HG02840 (cell line): ENCODE measurements around the gene ZPR1.
"Not testable (repeated sequence)": the region's sequence is repeated elsewhere in the genome, so short reads cannot be mapped to it uniquely, and the experiment has no call there.

Experiments used
- ATAC-seq: cut with Tn5 transposase; IDR thresholded peaks from one replicate; pipeline ENCODE4 v1.9.1; 2021; ENCODE audit warnings: mild to moderate bottlenecking, moderate library complexity, moderate number of reproducible peaks; ENCODE audit not compliant: unreplicated experiment, low FRiP score

The ZPR1 gene

DNA sequence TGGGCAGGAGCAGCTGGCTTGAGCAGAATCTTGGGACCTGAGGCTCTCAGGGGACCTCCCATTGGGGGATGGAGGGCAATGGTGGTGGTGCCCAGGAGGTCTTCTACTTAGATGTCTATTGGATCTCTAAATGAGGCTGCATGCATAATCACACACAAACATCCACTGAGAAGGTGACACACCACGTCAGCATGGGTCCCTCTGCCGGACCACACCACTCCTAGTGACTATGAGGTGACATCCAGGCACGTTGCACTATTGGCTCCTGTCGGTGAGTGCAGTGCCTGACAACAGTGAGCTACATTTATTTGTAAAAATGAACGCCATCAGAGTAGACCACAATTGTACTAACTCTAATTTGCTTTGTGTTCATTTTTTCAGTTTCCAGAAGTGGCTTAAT, 37.6 kb upstream of the ZPR1 start:
- no peak for ATAC-seq

DNA sequence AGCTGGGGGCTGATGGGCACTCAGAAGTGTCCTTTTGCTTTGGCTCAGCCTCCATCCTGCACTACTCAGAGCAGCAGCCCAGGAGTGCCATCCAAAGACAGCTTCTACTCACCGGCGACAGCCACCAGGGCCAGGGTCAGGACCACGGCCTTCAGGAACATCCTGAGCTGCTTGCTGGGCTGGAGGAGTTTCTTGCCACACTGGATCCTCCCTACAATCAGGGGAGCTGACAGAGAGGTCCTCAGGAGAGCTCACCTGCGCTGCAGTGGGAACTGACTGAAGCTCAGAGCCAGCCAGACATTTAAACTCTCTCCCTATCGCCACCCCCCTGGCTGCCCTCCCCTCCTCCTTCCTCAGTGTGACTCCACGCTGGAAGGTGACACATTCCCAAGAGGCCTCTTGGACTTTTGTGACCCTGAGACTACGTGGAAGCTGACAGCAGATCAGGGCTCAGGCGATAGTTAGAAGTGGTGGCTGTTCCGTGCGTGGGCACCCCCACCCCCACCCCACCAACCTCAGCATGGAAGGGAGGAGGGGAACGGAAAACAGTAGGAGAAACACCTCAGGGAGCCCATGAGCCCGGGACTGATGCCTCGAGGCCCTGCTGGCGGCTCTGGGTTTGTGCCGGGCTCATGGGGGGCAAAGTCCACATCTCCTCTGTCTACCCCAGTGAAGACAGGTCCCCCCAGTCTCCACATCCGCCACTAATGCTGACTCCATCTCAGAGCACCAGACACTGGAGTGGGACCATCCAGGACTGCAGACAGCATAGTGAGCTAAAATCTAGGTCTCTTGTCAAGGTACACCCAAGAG, 35.4 kb upstream of the ZPR1 start, which contains the start of gene APOA4:
Gene APOA4, minus strand, starts transcription at position 274 of the 813 bp plus-strand sequence. Its CDS starts 113 bp downstream, at position 161.
- ATAC-seq: no peak

DNA sequence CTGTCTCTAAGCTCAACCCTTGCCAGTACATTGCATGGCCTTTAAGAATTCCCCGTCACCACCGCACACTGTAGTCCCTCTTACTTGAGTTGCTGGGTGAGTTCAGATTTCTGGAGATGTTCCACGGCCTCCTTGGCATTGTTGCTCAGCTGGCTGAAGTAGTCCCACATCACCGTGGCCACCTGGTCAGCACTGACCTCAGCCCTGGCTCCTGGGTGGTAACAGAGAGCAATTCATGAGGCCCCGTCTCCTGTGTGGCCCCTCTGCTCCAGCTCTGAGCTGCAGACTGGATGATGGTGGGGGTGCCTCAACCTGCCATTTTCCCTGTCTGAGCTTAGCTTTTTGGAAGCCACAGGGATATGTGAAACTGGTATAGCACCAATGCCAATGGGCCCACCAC, 34.8 kb upstream of the ZPR1 start:
- ATAC-seq: no peak

DNA sequence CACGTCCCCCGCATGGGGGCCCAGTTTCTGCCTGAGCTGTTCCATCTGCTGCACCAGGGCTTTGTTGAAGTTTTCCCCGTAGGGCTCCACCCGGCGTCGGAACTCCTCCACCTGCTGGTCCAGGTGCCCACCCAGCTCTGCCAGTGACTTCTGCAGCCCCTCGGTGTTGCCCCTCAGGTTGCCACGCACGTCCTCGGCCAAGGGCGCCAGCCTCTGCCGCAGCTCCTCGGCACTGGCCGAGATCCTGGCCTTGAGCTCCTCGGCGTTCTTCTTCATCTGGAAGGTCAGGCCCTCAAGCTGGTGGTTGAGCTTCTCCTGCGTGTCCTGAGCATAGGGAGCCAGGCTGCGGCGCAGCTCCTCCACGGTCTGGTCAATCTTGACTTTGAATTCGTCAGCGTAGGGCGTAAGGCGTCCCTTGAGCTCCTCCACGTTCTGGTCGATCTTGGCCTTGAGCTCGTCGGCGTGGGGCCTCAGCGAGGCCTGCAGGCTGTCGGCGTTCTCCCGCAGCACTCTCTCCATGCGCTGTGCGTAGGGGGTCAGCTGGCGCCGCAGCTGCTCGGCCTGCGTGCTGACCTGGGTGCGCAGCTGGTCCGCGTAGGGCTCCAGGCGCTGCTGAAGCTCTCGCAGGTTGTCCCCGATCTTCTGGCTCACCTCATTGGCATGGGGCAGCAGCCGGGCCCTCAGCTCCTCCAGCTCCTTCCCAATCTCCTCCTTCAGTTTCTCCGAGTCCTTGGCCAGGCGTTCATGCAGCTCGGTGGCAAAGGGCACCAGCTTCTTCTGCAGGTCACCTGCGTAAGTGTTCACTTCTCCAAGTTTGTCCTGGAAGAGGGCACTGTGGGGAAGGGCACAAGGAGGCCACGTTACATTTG, 33.5 kb upstream of the ZPR1 start:
- ATAC-seq: no peak

DNA sequence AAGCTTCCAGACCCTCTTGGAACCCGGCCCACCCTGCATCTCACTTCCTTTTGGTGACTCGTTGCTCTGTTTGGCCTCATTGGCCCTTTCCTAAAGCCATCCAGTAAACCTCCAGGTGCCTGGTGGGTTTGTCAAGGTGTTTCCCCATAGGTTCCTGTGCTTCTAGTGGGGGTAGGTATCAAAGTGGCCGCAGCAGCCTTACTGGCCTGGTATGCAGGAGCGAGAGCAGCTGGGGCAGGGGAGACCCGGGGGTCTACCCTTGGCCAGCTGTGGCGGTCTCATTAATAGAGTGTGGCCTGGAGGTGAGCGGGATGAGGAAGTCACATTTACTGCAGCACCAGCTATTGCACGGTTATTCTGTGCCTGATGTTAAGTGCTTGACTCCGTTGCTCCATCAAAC, 31.2 kb upstream of the ZPR1 start:
- ATAC-seq: no peak

DNA sequence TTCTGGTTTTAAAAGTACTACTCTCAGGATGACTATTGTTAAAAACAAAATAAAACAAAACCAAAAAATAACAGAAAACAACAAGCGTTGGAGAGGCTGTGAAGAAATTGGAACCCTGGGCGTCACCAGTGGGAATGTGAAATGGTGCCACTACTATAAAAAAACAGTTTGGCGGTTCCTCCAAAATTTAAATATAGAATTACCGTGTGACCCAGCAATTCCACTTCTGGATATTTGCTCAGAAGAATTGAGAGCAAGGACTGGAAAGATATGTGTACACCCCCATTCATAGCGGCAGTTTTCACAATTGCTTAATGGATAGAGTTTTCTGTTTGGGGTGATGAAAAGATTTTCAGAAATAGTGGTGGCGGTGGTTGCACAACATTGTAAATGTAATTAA, 26.7 kb upstream of the ZPR1 start:
- ATAC-seq: no peak

DNA sequence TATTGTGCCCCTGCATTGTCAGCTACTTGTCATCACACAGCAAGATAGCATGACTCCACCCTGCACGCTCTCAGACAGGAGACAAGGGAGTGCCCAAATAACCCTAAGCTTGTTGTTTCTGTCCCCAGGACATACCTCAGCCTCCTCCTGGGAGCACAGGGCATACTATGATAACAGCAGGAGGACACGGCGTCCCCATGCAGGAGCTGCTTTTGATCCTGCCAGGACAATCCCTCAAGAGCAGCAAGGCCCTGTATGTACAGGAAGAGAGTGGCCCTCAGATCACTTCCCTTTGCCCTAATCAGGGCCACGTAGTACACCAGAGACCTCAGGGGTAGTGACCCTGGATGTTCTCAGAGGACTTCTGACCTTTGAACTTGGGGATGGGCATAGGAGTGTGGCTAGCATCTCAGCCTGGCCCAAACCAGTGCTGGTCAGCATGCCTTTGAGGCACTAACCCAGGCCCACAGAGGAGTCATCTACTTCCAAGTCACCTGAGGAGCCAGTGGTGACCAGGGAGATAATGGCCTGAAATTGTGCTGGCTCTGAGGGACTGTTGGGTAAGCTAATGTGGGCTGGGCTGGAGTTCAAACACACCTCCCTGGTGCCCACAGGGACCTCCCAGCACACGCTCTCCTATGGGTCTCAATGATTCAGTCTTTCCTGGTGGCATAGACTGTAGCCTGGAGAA, 26.1 kb upstream of the ZPR1 start:
- no peak for ATAC-seq

DNA sequence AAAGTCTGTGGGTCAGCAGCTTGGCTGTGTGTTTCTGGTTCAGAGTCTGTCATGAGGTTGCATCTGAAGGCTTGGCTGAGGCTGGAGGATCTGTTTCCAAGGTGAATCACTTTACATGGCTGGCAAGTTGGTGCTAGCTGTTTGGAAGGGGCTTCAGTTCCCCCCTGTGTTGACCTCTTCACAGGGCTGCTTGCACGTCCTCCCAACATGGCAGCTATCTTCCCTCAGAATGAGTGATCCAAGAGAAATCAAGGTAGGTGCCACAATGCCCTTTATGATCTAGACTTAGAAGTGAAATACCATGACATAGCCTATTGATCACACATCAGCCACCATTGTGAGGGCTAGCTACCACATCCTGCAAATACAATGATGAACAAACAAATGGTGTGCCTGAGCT, 25.3 kb upstream of the ZPR1 start:
- no peak for ATAC-seq

DNA sequence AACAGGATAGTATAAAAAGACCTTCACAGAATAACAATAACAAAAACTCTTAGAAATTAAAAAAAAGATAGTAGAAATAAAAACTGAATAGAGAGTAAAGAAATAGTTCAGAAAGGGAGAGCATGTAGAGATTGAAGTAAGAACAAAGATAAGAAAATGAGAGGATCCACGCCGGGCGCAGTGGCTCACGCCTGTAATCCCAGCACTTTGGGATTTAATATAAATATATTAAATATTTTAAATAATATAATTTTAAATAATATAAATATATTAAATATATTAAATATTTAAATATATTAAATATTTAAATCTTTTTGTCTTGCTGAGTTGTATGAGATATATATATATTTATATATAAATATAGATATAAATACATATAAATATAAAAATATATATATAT, 24.3 kb upstream of the ZPR1 start:
- ATAC-seq: no peak

DNA sequence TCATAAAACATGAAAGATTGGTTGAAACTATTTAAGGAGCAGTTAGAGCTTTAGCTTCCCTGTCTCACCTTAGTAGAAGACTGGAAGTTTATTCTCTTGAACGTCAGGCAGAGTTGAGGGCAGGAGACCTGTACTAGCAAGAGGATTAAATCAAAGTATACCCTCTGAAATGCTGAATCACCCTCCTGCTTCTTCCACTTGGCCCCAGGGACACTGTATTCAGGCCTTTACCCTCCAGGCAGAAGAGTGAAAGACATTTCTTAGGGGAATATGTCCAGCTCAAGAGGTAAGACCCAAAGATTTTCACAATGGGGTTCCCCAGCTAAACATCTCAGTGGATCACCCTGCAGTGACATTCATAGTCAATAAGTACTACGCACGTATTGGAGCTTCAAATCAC, 23.4 kb upstream of the ZPR1 start:
- ATAC-seq: no peak

DNA sequence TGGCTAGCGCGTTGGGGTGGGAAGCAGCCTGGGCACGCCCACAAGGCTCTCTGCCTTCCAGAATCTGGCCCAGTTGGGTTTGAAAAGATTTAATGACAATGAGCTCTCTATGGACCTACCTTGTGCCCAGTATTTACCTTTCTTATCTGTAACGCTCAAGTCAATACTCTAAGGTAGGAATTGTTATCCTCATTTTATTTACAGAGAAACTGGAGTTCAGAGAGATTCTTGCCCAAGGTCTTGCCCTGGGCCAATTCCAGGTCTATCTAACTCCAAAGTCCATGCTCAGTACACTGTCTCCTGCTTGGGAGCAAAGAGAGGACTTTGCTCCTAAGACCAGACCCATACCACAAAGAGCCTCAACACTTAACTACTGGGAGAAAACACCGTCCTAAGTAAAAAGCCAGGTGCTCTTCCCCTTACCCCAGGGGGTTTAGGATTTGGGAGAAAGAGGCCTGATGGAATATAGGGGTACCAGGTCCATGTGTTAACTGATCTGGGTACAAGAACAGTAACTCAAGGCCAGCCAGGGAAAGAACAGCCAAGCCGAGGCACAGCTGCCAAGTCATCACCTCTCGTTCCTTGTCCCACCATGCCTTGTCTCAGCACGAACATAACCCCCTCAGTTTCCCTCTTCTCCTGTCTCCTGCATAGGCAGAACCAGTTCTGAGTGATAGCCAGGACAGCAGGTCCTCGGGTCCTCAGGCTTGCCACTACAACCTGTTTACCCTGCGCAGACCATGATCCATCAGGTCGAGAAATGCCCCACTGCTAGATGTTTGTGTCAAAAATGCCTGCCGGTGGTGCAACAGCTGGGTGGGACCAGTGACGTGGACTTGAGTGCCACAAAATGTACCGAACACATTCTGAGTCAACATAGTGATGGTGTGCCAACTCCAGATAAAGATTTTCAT, 20.7 kb upstream of the ZPR1 start:
- ATAC-seq: no peak

DNA sequence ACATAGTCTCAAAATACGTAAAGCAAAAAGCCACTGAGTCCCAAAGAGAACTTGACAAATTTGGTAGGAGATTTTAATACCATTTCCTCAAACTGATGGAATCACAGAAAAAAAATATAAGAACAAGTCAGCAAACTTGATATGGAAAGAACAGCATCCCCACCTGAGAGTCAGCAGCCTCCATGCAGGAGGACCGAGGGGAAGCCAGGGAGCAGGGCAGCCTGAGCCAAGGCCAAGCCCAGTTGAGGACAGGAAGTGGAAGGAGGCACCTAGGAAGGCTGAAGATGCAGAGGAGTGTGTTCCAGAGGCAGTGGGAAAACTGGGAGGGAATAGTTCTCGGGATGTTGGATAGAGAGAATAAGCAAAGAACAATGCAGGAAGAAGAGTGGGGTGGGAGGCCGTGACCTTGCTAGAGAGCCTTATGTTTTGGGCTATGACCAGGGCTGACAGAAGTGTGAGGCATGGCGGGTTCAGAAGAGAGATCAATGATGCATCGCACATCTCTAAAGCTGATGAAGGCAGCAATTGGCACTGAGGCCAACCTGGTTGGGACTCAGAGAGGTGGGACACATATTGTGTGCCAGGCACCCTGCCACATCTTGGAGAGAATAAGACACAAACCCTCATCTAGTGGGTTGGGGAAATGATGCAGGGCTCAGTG, 19.9 kb upstream of the ZPR1 start:
- no peak for ATAC-seq

DNA sequence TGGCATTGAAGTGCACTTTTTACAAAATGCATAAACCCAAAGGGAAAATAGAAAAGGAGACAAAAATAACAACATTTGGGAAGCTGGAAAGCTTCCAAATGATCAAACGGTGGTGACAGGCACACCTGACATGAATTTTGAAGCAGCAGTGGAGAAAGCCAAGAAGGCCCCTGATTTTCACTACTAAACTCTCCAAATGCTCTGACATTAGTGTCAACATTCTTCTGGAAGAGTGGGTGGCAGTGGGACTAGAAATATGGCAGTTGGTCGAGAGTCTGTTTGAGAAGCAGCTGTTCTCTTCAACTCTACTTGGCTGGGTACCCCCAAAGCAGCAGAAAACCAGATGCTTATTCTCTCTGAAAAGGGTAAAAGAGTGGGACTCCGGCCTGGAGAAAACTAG, 16.2 kb upstream of the ZPR1 start:
- no peak for ATAC-seq

DNA sequence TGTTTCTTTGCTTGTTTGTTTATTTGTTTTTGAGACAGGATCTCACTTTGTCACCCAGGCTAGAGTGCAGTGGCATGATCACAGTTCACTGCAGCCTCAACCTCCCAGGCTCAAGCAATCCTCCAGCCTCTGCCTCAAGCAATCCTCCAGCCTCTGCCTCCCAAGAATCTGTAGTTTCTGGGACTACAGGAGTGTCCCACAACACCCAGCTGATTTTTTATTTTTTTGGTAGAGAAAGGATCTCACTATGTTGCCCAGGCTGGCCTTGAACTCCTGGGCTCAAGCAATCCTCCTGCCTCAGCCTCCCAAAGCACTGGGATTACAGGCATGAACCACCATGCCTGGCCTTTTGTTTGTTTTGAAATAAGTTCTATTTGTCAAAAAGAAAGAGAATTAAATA, 13.8 kb upstream of the ZPR1 start:
- not testable (repeated sequence) for ATAC-seq

DNA sequence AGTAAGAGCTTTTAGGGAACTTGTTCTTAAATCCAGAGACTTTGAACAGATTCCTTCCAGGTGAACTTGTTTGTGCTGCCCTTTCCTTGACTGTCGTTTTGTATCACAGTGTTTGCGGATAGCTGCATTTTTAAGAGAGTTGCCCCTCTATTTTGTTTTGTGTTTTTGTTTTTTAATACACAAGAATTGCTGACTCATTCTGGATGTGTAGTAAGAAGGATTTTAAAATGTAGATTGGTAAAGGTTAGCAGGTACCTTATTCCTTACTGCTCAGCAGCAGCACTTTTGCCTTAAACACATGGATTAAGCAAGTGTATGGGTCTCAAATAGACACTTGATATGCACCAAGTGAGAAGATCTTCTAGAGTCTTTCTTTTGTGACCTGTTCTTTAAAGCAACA, 12.8 kb upstream of the ZPR1 start:
- no peak for ATAC-seq

DNA sequence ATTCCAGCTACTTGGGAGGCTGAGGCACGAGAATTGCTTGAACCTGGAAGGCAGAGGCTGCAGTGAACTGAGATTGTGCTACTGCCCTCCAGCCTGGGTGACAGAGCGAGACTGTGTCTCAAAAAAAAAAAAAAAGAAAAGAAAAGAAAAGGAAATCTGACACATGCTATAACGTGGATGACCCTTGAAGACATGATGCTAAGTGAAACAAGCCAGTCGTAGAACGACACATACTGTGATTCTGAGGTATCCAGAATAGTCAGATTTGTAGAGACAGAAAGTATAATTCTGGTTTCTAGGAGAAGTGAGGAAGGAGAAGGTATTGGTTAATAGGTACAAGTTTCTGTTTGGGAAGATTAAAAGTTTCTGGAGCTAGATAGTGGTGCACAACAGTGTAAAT, 10.5 kb upstream of the ZPR1 start:
- no peak for ATAC-seq

DNA sequence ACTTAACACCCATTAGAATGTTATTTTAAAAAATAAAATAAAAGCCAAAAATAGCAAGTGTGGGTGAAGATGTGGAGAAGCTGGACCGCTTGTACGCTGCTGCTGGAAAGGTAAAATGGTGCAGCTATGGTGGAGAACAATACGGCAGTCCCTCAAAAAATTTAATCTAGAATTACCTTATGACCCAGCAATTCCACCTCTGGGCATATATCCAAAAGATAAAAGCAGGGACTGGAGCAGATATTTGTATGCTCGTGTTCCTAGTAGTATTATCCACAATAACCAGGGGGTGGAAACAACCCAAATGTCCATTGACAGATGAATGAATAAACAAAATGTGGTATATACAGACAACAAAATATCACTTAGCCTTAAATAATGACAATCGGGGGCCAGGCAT, 10.0 kb upstream of the ZPR1 start:
- no peak for ATAC-seq

DNA sequence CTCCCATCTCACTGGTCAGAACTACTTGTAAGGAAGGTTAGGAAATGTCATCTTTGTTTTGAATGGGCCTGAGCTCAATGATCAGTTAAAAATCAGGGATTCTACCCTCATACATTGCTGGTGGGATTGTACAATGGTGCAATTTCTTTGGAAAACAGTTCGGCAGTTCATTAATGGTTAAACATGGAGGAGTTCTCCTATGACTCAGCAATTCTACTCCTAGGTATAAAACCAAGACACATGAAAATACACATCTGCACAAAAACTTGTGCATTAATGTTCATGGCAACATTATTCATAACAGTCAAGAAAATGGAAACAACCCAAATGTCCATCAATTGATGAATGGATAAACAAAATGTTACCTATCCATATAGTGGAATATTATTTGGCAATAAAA, 8.7 kb upstream of the ZPR1 start:
- no peak for ATAC-seq

DNA sequence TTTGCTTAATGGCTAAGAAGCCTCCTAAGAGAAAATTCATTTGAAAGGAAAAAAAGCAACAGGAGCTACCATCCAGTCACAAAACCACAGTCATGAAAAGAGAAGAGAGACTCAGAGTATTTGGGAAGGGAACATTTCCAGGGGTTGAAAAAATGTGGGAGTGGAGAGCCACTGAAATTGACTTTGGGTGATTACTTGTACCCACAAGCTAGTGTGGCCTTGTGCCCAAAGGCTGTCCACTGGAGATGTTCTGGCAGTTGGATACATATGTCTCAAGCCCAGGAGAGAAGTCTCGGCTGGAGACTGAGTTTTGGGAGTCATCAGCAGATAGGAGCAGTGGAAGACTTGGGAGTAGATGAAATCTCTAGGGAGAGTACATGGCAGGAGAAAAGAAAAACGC, 7.0 kb upstream of the ZPR1 start:
- no peak for ATAC-seq

DNA sequence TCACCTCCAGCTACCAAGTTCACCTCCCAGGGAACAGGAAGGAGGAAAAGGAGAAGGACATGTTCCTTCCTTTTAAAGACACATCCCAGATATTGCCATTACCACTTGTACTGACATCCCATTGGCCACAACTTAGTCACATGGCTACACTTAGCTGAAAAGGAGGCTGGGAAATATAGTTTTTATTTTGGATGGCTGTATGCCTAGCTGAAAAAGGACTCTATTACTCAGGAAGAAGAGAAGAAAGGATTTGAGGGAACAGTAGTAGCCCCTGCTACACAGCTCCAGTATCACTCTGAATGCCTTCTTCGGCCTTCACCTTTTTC, 5.9 kb upstream of the ZPR1 start:
- ATAC-seq: no peak
